Measurements from ENCODE around the gene SART3.

SART3 gene

DNA sequence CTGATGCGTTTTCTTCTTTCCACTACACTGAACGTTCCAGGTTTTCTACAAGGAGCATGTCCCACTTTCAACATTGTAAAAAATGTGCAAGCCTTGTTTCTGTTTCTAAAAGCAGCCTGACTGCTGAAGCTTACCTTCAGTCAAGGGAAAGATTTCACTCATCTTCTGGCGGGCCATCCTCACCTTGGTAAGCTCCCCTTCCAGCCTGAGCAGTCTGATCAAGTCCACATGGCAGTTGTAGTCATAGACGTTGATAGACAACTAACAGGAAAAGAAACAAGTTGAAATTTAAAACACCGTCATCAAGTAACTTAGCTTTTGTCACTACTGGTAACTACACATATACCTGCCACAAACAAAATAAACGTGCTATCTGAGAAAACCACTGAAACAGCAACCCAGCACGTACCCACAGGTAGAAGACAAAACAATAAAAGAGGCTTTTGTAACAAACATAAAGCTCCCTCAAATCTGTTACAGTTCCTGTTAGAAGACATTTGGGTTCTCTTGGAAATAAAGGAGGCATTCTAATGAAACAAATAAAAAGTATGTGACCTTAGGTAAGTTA is 11.9 kb downstream of the SART3 start:
- TF ChIP-seq CTCF (IDR thresholded peaks at IDR 0.05; ENCODE audit: insufficient read depth, low read depth, low read length, missing control alignments) = no peak
- H3K4me3 ChIP-seq (ENCODE audit: low read length) = no peak overlapping the region
- DNase-seq (ENCODE audit: low read depth) = no peak

- no peak overlapping the region for H3K4me3 ChIP-seq (ENCODE audit: low read length)
- TF ChIP-seq CTCF (IDR thresholded peaks at IDR 0.05; ENCODE audit: insufficient read depth, low read depth, low read length, missing control alignments) = no peak
- no peak for DNase-seq (ENCODE audit: low read depth)
Measured at GRCh38 chr12:108547686-108548085, 13.3 kb downstream of the SART3 start.

DNA sequence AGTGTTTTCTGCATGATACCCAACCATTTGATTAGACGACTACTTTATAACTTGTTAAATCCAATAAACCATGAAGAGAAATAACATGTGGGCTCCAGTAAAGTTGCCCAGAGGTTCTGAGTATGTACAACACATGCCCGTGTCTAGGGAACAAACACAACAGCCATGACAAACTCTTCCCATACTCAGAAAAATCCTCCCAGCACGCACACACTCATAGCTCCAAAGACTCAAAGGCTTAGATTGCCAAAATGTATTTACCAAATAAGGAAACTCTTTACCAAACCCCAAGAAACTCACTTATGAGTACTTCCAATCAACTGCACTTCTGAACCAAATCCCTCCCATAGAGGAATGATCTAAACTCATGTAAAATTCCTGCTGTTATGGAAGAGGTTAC is 17.3 kb downstream of the SART3 start:
- no peak overlapping the region for H3K4me3 ChIP-seq (ENCODE audit: low read length)
- no peak for DNase-seq (ENCODE audit: low read depth)
- TF ChIP-seq CTCF (IDR thresholded peaks at IDR 0.05; ENCODE audit: insufficient read depth, low read depth, low read length, missing control alignments) = no peak

DNA sequence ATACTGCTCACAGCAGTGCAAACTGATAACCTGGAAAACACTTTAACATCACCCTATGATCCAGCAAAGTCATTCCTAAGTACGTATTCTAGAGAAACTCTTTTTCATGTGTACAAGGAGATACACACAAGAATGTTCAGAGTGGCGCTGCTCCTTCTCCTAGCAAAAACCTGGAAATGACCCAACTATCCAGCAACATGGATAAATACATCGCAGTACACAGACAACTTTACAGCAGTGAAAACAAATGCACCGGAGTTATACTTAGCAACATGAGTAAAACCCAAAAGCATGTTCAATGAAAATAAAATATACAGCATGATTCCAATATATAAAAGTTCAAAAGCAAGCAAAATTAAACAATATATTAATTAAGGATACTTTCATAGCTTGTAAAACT is 18.7 kb downstream of the SART3 start:
- no peak for TF ChIP-seq CTCF (IDR thresholded peaks at IDR 0.05; ENCODE audit: insufficient read depth, low read depth, low read length, missing control alignments)
- no peak overlapping the region for H3K4me3 ChIP-seq (ENCODE audit: low read length)
- no peak for DNase-seq (ENCODE audit: low read depth)

GRCh38 chr12:108538616-108539195 is 22.3 kb downstream of the SART3 start:
- DNase-seq (ENCODE audit: low read depth) = no peak
- no peak for TF ChIP-seq CTCF (IDR thresholded peaks at IDR 0.05; ENCODE audit: insufficient read depth, low read depth, low read length, missing control alignments)
- no peak overlapping the region for H3K4me3 ChIP-seq (ENCODE audit: low read length)

- no peak overlapping the region for H3K4me3 ChIP-seq (ENCODE audit: low read length)
- no peak for DNase-seq (ENCODE audit: low read depth)
- TF ChIP-seq CTCF (IDR thresholded peaks at IDR 0.05; ENCODE audit: insufficient read depth, low read depth, low read length, missing control alignments) = no peak
Measured at GRCh38 chr12:108538146-108538545, 22.8 kb downstream of the SART3 start.

Measured in epithelial cell of esophagus (primary cell).